Upper lobe of right lung (tissue), 1 donor: ENCODE measurements around the gene POMGNT1. TPM values are rescaled to one million over a fixed set of nuclear protein-coding genes. Genes with fewer than 3 reads are reported as not detected.
A peak's percentile ranks its signal among the peaks of the same experiment; 100 is the strongest.

Experiments used
- ATAC-seq: fragments of 200-7000 bp; cut with Tn5 transposase; one replicate; pipeline ENCODE4 v1.9.1; 2020; ENCODE audit warnings: mild to moderate bottlenecking, moderate library complexity
- DNase-seq: peaks from one replicate; pipeline ENCODE4 v3.0.0-alpha.2; 2020
- H3K27ac ChIP-seq: fragments of 200-600 bp; one replicate; pipeline ENCODE4 v1.8.0; 2022
- H3K27me3 ChIP-seq: fragments of 200-600 bp; one replicate; pipeline ENCODE4 v1.8.0; 2022; ENCODE audit warnings: mild to moderate bottlenecking
- H3K36me3 ChIP-seq: fragments of 200-600 bp; one replicate; pipeline ENCODE4 v1.8.0; 2022
- H3K4me1 ChIP-seq: fragments of 200-600 bp; one replicate; pipeline ENCODE4 v1.8.0; 2022
- H3K4me3 ChIP-seq: fragments of 200-600 bp; one replicate; pipeline ENCODE4 v1.8.0; 2022; ENCODE audit warnings: mild to moderate bottlenecking
- H3K9me3 ChIP-seq: fragments of 200-600 bp; one replicate; pipeline ENCODE4 v1.8.0; 2022
- CTCF ChIP-seq: fragments of 200-600 bp; IDR thresholded peaks from one replicate; pipeline ENCODE4 v1.8.0; 2022; ENCODE audit warnings: antibody characterized with exemption
- intact Hi-C: fragments of 100-400 bp; cut with DNase I; formaldehyde crosslinking; loops from one replicate; pipeline ENCODE4 v1.11.0; 2022
- total RNA-seq: library from RNA; stranded (reverse); fragmentation: NEBNext Ultra II Directional; extraction: Animal tissue kit (Norgen Biotek cat#: 25700); gene quantifications from one replicate; pipeline ENCODE4 v1.2.1, GENCODE V29; 2021
- donor health status: DM: no; HTN: yes; CAD: no; lungs with severe emphysema.

The POMGNT1 gene
- total RNA-seq, 1 donor from 2014 or later: 63.0 TPM

DNA sequence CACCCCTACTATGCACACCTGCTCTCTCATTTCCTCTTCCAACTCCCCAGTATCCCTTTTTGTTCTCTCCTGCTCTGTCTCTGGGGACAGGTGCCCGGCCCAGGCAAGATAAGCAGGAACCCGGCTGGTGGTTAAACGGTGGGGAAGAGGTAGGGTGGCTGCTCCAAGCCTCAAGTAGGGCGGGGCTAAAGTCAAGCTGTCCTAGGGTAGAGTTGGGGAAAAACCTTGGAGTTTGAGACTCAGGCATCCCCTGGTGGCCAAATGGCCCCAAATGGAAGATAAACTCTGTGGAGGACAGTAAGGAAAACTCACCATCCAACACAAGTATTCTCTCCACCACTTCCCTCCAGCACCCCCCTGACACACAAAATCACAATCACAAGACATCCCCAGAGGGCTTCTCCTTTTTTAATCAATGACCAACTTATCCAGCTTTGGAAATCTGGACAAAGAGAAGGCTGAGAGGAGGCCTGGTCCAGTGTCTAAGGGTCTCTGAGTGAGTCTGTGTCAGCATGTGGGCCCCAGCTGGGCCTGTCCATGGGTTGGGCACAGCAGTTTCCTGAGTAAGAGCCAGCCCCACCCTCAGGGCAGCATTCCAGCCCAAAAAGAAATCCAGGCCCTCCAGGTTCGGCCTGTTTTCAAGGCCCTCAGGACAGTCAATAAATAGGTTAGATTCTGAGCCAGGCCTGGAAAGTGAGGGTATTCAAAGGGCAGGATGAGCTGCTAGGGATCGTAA, 9.8 kb downstream of the POMGNT1 start:
- Histone ChIP-seq H3K27ac (peak overlapping the region; percentile 55), H3K36me3 (peaks cover 31% of the 10 kb centered on the region), H3K9me3 (no peaks in the 10 kb centered on the region), H3K4me1 (peaks cover 19% of the 10 kb centered on the region), H3K27me3 (no peaks in the 10 kb centered on the region), H3K4me3 (no peak overlapping the region)
- intact Hi-C loops: no loop called here
- DNase-seq (no peak), ATAC-seq (peak; percentile 14)
- no peak for TF ChIP-seq CTCF

GRCh38 chr1:46187106-46187869, 10.9 kb downstream of the POMGNT1 start:
- no peaks in the 10 kb centered on the region for H3K27me3 ChIP-seq
- no peak for TF ChIP-seq CTCF
- intact Hi-C loops: no loop called here
- no peak for DNase-seq
- ATAC-seq: peak; percentile 61
- H3K36me3 ChIP-seq: peaks cover 19% of the 10 kb centered on the region
- H3K27ac ChIP-seq: no peak overlapping the region
- H3K9me3 ChIP-seq: no peaks in the 10 kb centered on the region
- H3K4me3 ChIP-seq: no peak overlapping the region
- peaks cover 27% of the 10 kb centered on the region for H3K4me1 ChIP-seq

- Histone ChIP-seq H3K9me3 (no peaks in the 10 kb centered on the region), H3K27ac (no peak overlapping the region), H3K4me1 (peaks cover 27% of the 10 kb centered on the region), H3K27me3 (no peaks in the 10 kb centered on the region), H3K4me3 (no peak overlapping the region), H3K36me3 (peaks cover 9% of the 10 kb centered on the region)
- DNase-seq: no peak
- TF ChIP-seq CTCF: no peak
- intact Hi-C loops: no loop called here
- ATAC-seq: no peak
Observed at GRCh38 chr1:46186076-46186475, 12.2 kb downstream of the POMGNT1 start.

DNA sequence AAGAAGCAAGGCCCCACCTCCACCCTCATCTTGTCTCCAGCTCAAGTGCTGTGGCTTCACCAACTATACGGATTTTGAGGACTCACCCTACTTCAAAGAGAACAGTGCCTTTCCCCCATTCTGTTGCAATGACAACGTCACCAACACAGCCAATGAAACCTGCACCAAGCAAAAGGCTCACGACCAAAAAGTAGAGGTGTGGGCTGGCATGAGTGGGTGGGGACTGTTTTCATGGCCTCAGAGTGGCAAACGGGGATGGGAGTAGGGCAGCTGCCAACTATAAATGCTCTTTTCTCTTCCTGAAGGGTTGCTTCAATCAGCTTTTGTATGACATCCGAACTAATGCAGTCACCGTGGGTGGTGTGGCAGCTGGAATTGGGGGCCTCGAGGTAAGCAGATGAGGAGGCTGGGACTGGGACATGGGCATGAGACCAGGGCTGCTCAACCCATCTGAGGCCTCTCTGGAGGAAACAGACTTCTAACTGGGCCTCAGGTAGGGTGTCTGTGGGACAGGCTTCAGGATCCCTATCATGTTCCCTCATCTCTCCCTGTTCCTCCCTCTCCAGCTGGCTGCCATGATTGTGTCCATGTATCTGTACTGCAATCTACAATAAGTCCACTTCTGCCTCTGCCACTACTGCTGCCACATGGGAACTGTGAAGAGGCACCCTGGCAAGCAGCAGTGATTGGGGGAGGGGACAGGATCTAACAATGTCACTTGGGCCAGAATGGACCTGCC, 13.1 kb downstream of the POMGNT1 start:
- intact Hi-C loops: no loop called here
- Histone ChIP-seq H3K9me3 (no peaks in the 10 kb centered on the region), H3K27ac (no peak overlapping the region), H3K4me1 (peaks cover 27% of the 10 kb centered on the region), H3K27me3 (no peaks in the 10 kb centered on the region), H3K36me3 (no peaks in the 10 kb centered on the region), H3K4me3 (no peak overlapping the region)
- ATAC-seq (no peak), DNase-seq (no peak)
- TF ChIP-seq CTCF: no peak

DNA sequence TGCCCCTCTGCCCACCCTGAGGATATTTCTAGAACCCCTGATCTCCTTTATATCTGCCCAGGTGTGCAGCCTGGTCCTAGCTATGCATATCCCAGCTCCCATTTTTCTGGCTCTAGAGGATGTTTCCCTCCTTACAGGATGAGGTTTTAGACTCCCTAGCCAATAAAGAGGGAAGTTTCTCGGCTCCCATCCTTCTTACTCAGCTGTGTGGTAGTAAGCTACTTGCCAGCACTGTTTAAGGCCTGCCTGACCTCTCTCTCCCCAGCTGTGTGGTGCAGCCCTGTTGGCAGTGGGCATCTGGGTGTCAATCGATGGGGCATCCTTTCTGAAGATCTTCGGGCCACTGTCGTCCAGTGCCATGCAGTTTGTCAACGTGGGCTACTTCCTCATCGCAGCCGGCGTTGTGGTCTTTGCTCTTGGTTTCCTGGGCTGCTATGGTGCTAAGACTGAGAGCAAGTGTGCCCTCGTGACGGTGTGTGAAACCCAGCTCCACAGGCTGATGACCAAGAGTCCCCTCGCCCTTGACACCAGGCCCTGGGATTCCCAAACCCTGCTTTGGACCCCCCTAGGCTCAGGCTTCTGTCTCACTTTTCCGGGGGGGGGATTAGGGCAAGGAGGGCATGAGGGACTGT, 14.2 kb downstream of the POMGNT1 start:
- DNase-seq: no peak
- Histone ChIP-seq H3K4me1 (peaks cover 25% of the 10 kb centered on the region), H3K9me3 (no peaks in the 10 kb centered on the region), H3K4me3 (no peak overlapping the region), H3K36me3 (no peaks in the 10 kb centered on the region), H3K27me3 (no peaks in the 10 kb centered on the region), H3K27ac (no peak overlapping the region)
- peak; percentile 1 for ATAC-seq
- intact Hi-C loops: no loop called here
- no peak for TF ChIP-seq CTCF
